HUES6 (cell line): ENCODE data around the gene VRK1.

ENCODE experiments used
- H3K27ac ChIP-seq: 2 replicates; pipeline ENCODE4 v1.7.0; 2013; ENCODE audit warnings: low read depth, mild to moderate bottlenecking, low read length, inconsistent platforms
- H3K27me3 ChIP-seq: 2 replicates; pipeline ENCODE4 v1.6.1; 2013; ENCODE audit warnings: low read length; ENCODE audit not compliant: control insufficient read depth, insufficient read depth
- H3K36me3 ChIP-seq: 2 replicates; pipeline ENCODE4 v1.6.1; 2013; ENCODE audit warnings: low read length; ENCODE audit not compliant: control insufficient read depth, insufficient read depth
- H3K4me1 ChIP-seq: 2 replicates; pipeline ENCODE4 v1.6.1; 2013; ENCODE audit warnings: low read length; ENCODE audit not compliant: control insufficient read depth, insufficient read depth
- H3K4me3 ChIP-seq: 2 replicates; pipeline ENCODE4 v1.5.1; 2013; ENCODE audit warnings: low read depth, low read length
- H3K9ac ChIP-seq: one replicate; pipeline ENCODE4 v1.6.1; 2013; ENCODE audit warnings: mild to moderate bottlenecking, low read length
- H3K9me3 ChIP-seq: 2 replicates; pipeline ENCODE4 v1.6.1; 2013; ENCODE audit warnings: low read depth, low read length; ENCODE audit not compliant: control insufficient read depth, insufficient read depth

Gene VRK1

GRCh38 chr14:96790706-96791105 lies 6.5 kb upstream of the VRK1 start:
- H3K27me3 ChIP-seq: peaks cover 3% of the 10 kb centered on the region; the same call in 1 of the 2 replicates
- no peaks in the 10 kb centered on the region for H3K36me3 ChIP-seq
- H3K9me3 ChIP-seq: no peaks in the 10 kb centered on the region
- H3K4me1 ChIP-seq: no peaks in the 10 kb centered on the region
- no peak overlapping the region for H3K27ac ChIP-seq
- no peak overlapping the region for H3K9ac ChIP-seq
- H3K4me3 ChIP-seq: no peak overlapping the region

- peaks cover 3% of the 10 kb centered on the region; the same call in 1 of the 2 replicates for H3K27me3 ChIP-seq
- H3K9me3 ChIP-seq: no peaks in the 10 kb centered on the region
- H3K36me3 ChIP-seq: no peaks in the 10 kb centered on the region
- H3K27ac ChIP-seq: no peak overlapping the region
- H3K4me3 ChIP-seq: no peak overlapping the region
- H3K4me1 ChIP-seq: no peaks in the 10 kb centered on the region
- no peak overlapping the region for H3K9ac ChIP-seq
These were observed 5.2 kb upstream of the VRK1 start for GRCh38 chr14:96792003-96792402.

GRCh38 chr14:96792591-96792990 lies 4.6 kb upstream of the VRK1 start:
- Histone ChIP-seq H3K36me3 (no peaks in the 10 kb centered on the region), H3K27me3 (peaks cover 3% of the 10 kb centered on the region; the same call in 1 of the 2 replicates), H3K4me1 (no peaks in the 10 kb centered on the region), H3K4me3 (no peak overlapping the region), H3K27ac (no peak overlapping the region), H3K9me3 (no peaks in the 10 kb centered on the region), H3K9ac (no peak overlapping the region)

DNA sequence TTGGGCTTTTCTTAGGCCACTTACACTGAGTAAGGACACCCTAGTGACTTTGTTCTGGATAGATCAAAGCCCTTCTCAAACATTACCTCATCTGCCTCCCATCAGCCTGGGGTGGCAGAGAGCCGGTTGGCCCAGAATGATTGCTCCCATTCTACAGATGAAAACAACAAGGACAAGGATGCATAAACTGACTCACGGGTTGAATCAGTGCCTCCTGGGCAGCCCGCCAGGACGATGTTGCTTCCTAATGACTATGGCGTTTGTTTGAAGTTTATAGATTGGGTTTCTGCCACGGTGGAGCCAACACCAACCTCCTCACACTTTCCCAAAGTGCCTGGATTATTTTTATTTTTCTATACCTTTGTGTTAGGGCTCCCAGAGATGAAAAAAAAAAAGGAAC lies 3.6 kb upstream of the VRK1 start:
- Histone ChIP-seq H3K4me1 (peaks cover 6% of the 10 kb centered on the region; the same call in 1 of the 2 replicates), H3K9ac (no peak overlapping the region), H3K4me3 (no peak overlapping the region), H3K27ac (no peak overlapping the region), H3K27me3 (peaks cover 3% of the 10 kb centered on the region; the same call in 1 of the 2 replicates), H3K9me3 (no peaks in the 10 kb centered on the region), H3K36me3 (no peaks in the 10 kb centered on the region)

DNA sequence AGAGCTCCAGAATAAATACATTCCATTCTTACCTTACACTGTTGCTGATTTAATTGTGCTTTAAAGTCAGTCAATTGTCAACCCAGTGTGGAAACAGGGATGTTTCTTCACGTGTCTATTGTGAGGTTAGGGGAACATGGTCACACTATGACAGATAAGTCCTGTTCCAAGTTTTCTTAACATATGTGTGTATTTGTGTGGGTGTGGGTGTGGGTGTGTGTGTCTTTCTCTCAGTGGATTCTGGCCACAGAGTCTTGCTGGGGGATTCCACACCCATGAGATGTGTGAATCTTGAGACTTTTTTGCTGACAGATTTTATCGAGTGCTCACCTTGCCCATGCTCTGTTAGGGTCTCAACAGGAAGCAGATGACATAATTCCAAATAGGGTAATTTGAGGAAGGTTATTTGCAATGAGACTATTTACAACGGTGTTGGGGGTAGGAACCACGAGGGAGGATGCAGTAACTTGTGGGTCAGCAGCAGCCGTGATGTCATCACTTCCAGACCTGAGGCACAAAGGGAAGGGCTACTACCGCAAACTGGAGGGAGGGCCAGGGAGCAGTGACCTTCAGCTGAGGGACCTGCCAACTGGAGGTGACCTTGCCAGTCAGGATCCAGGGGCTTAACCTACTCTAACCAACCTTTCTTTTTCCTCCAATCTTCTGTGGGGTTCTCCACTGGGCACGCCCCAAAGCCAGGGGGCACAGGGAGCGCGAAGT lies 1.9 kb upstream of the VRK1 start:
- H3K9me3 ChIP-seq: no peaks in the 10 kb centered on the region
- peaks cover 3% of the 10 kb centered on the region; the same call in 1 of the 2 replicates for H3K27me3 ChIP-seq
- H3K36me3 ChIP-seq: no peaks in the 10 kb centered on the region

GRCh38 chr14:96797582-96798349 lies 584 bp downstream of the VRK1 start:
- no peaks in the 10 kb centered on the region for H3K36me3 ChIP-seq
- H3K27me3 ChIP-seq: no peaks in the 10 kb centered on the region
- H3K4me1 ChIP-seq: peaks cover 11% of the 10 kb centered on the region; the same call in 1 of the 2 replicates
- H3K4me3 ChIP-seq: peak overlapping the region; percentile 88
- peak overlapping the region; percentile 91 for H3K9ac ChIP-seq
- H3K9me3 ChIP-seq: no peaks in the 10 kb centered on the region
- peak overlapping the region; percentile 76; the same call in 1 of the 2 replicates for H3K27ac ChIP-seq

More for the DNA sequence above, 1.9 kb upstream of the VRK1 start:
- H3K27ac ChIP-seq: no peak overlapping the region
- H3K4me1 ChIP-seq: peaks cover 11% of the 10 kb centered on the region; the same call in 1 of the 2 replicates
- no peak overlapping the region for H3K9ac ChIP-seq
- no peak overlapping the region for H3K4me3 ChIP-seq

- Histone ChIP-seq H3K9ac (no peak overlapping the region), H3K4me3 (peak overlapping the region; percentile 88; the same call in 1 of the 2 replicates)
These were observed 1.8 kb downstream of the VRK1 start for GRCh38 chr14:96798956-96799355.

GRCh38 chr14:96799489-96800054 lies 2.4 kb downstream of the VRK1 start:
- Histone ChIP-seq H3K27me3 (no peaks in the 10 kb centered on the region), H3K27ac (no peak overlapping the region), H3K9ac (no peak overlapping the region), H3K36me3 (no peaks in the 10 kb centered on the region), H3K4me3 (no peak overlapping the region; the same call in 1 of the 2 replicates), H3K4me1 (peaks cover 15% of the 10 kb centered on the region; the same call in 1 of the 2 replicates), H3K9me3 (no peaks in the 10 kb centered on the region)

More at GRCh38 chr14:96798956-96799355, 1.8 kb downstream of the VRK1 start:
- Histone ChIP-seq H3K27me3 (no peaks in the 10 kb centered on the region), H3K27ac (no peak overlapping the region), H3K4me1 (peaks cover 11% of the 10 kb centered on the region; the same call in 1 of the 2 replicates), H3K9me3 (no peaks in the 10 kb centered on the region), H3K36me3 (no peaks in the 10 kb centered on the region)

DNA sequence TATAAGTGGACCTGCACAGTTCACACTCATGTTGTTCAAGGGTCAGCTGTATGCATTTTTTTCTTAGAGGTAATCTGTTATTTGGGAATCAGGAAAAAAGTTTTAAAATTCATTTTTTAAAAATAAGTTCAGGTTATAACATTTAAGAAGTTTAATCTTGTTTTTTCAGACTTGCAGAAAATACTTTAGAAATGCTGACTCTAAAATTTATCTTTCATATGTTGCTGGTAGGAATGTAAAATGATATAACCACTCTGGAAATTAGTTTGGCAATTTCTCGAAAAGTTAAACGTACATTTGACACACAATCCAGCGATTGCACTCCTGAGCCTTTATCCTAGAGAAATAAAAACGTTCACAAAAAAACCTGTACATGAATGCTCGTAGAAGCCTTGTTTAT lies 4.7 kb downstream of the VRK1 start:
- H3K4me3 ChIP-seq: no peak overlapping the region
- H3K27ac ChIP-seq: no peak overlapping the region
- H3K27me3 ChIP-seq: no peaks in the 10 kb centered on the region
- no peaks in the 10 kb centered on the region for H3K9me3 ChIP-seq
- H3K9ac ChIP-seq: no peak overlapping the region
- H3K36me3 ChIP-seq: no peaks in the 10 kb centered on the region
- H3K4me1 ChIP-seq: peaks cover 22% of the 10 kb centered on the region

DNA sequence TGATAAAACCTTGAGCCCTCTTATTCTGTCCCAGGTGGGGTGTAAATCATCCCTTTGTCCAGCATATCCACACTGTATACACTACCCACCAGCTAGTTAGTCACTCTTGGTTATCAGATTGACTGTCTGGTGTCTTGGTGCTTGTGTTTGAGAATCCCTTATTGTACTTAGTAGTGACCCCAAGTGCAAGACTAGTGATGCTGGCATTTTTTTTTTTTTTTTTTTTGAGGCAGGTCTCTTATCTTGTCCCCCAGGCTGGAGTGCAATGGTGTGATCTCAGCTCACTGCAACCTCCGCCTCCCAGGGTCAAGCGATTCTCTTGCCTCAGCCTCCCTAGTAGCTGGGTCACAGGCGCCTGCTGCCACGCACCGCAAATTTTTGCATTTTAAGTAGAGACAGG lies 5.8 kb downstream of the VRK1 start:
- peaks cover 22% of the 10 kb centered on the region for H3K4me1 ChIP-seq

GRCh38 chr14:96803958-96804357 lies 6.8 kb downstream of the VRK1 start:
- Histone ChIP-seq H3K9ac (no peak overlapping the region), H3K4me1 (peaks cover 12% of the 10 kb centered on the region), H3K9me3 (no peaks in the 10 kb centered on the region), H3K27ac (no peak overlapping the region), H3K4me3 (no peak overlapping the region), H3K27me3 (no peaks in the 10 kb centered on the region), H3K36me3 (no peaks in the 10 kb centered on the region)

More for the DNA sequence above, 5.8 kb downstream of the VRK1 start:
- no peak overlapping the region for H3K9ac ChIP-seq
- H3K9me3 ChIP-seq: no peaks in the 10 kb centered on the region
- no peak overlapping the region for H3K4me3 ChIP-seq
- H3K27ac ChIP-seq: no peak overlapping the region
- no peaks in the 10 kb centered on the region for H3K27me3 ChIP-seq
- no peaks in the 10 kb centered on the region for H3K36me3 ChIP-seq
